Measurements from ENCODE around the gene KLHL29.

Gene KLHL29

DNA sequence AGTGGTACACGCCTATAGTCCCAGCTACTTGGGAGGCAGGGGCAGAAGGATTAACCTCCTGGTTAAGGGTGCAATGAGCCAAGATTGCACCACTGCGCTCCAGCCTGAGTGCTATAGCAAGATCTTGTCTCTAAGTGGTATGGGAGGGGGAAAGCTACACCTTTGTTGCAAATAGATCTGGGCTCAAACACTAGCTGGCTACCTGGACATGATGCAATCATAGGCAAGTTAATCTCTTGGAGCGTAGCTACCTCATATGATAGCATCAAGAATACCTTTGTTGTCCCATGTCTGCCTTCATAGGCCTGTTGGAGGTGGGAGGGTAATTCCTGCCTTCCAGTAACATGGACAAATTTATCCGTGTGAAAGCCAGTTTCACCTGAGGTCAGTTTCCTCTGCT lies 15.7 kb downstream of the KLHL29 start:
- no peak for DNase-seq

- DNase-seq, result no peak
These were observed 16.6 kb downstream of the KLHL29 start for GRCh38 chr2:23401427-23402204.

DNA sequence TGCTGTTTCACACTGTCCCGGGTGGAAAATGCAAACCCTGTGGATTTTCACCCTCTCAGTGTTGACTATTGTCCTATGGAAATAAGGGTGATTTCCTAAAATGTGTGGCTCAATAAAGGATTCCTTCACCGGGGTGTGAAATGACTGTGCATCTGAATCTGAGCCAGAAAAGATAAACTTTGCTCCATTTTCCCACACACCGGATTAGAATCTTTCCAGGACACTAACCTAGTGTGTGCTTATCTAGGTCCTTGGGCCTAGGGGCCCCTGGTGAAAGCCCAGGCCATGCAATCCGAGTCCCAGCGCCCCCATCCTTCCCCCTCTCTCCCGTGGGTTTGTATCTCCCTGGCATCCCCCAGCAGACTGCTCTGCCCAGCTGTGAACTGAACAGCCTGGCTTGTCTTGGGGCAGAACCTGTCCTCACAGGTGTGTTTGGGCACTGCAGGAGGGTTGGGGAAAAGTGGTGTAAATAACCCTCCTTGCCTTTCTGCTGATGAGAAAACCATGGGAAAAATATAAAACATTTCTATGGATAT lies 17.3 kb downstream of the KLHL29 start:
- DNase-seq, result no peak

- peak; percentile 79 for DNase-seq
These were observed 19.4 kb downstream of the KLHL29 start for GRCh38 chr2:23404426-23404825.

DNA sequence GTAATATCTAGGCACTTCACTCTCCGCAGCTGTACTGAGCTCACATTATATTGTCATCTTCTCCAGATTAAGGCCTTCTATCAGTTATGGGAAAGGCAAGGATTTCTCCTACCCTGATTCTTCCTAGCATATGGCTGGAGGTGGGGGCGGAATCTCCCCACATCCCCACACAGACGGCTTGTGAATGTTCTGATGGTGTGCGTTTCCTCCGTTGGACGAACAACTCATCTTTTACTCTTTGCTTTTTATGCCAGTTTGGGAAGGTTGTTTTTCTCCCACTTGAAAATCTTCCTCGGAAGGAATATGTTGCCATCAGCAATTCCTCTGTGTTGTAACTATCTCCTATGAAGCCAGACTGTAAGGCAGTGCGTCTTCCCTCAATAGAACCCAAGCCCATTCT lies 24.3 kb downstream of the KLHL29 start:
- no peak for DNase-seq

DNA sequence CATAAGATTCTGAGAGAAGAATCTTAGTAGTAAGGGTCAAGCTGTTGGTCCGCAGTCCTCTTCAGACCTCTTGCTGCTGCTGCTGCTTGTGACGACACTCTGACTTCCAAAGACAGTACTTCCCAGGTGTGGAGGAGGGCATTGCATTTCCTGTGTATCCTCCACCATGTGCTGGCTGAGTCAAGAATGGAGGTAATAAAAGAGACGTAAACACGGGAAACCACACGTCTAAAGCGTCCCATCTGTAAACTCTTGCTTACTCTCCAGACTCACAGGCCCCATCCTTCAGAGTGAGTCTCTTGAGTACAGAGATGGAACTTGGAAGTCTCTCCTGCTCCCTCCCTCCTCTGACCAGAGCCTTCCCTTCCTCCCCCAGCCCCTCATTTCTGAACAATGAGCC lies 25.6 kb downstream of the KLHL29 start:
- no peak for DNase-seq

DNA sequence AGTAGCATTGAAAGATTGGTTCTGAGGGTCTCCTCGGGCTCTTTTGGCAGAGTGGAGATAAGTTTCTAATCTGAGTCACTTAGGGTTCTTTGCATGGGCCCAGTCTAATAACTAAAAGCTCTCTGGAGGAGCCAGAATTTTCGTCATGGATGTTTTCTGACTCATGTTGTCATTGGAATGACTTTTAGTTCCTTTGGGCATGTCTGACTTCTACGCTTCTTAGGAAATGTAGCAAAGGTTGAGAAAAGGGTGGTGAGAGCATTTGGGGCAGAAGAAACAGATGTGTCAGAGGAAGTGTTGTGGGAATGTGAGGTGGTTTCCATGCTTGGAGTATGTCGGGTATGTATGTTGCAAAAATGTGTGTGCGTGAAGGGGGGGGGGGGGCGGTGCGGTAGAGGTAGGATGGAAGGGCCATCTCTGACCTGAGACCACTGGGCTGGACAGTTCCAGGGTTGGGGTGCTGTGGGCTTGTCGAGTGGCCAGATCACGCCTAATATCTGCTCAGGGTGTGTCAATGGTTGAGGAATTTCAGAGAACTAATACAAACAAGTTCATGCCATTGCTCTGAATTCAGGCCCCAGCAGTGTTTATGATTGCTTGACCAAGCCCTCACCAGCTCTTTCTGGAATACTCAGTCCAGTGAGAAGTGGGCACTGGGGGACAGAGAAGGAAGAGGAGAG lies 26.9 kb downstream of the KLHL29 start:
- DNase-seq, result no peak

DNA sequence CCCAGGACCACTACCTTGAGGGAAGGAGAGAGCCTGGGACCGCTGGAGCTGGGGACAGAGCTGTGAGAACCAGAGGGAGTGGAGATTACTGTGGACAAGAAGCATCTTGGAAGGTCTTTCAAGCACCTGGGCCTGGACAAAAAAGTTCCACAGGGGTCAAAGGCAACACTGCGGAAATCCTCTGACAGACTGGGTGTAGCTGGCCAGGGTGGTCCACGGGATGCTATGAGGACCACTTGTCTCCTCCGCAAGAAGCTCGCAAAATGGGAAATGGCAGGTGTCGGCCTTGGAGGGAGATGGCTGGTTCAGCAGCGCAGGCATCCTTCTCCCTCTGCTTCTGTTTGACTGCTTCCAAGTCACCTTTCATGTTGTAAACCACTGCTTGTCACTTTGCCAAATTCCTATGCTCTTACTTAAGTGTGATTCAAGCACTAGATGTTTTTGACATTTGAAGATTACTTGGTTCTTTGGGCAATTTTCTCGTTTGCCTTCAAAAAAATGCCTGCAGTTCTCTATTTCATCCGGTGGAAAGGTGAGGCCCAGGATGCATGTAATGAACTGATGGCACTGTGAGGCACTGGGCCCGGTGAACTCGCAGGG lies 27.7 kb downstream of the KLHL29 start:
- DNase-seq, result no peak

DNA sequence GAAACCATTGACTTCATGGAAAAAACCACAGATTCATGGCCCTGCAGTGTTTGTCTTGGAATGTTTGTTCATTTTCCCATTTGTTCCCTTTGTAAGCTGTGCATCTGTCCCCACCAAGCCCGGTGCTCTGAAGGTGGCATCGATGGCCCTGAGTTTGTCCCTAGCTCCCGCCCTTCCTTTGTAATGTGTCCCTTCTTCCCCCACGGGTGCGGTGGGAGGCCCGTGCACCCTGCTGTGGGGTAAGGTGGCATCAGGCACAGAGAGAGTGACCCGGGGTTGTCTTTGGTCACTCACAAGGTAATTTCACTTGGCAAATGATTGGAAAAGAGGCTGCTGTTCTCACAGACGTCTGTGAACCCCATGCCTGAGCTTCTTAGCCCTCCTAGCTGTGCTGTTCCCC lies 28.7 kb downstream of the KLHL29 start:
- no peak for DNase-seq

DNA sequence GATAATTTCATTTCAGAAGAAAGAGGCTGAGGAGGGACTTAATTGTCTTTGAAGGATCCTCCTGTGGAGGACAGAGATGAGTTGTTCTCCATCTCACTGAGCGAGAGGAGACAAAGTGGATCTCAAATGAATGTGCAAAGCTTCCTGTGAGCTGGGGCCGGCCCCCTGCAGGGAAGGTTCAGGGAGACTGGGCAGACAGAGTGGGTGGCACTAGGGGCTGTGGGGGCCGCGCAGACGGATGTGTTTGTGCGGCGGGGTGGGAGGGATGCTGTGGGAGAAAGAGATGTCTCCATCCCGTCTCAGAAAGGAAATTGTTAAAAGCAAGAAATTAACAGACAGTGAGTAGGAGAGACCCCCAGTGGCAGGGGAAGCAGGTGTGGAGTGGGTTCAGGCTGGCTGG lies 29.1 kb downstream of the KLHL29 start:
- DNase-seq, result no peak

DNA sequence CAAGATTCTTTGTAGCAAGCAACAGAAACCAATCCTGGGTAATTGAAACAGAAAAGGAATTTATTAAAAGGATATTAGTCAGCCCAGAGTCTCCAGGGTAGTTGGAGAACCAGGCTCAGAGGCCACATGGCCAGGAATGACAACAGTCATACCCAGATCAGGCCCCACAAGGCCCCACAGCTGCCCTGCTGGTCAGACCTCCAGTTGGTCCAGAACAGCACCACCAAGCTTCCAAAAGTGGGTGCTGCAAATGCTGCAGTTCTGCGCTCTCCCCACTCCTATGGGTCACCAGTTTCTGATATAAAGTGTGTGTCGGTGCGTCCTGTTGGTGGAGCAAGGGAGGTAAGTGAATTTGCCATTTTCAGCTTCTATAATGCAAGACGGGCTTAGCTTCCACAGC lies 29.9 kb downstream of the KLHL29 start:
- DNase-seq, result no peak

DNA sequence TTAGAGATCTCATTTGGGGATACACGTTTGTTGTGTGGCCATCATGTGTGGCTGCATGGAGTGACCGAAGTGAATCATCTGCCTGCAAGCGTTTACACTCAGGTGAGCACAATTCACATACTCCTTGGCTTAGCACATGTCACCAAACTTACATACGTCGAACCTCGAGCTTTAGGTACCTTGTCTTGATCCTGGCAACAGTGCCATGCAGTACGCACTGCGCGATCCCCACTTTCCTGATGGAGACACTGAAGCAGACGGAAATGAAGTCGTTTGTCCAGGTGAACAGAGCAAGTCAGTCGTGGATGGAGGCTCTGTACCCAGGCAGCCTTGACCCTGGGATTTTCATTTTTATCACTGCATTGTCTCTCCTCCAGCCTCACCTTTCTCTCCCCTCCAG lies 32.3 kb downstream of the KLHL29 start:
- DNase-seq, result no peak

GRCh38 chr2:23418056-23418455 lies 33.1 kb downstream of the KLHL29 start:
- DNase-seq, result no peak

DNA sequence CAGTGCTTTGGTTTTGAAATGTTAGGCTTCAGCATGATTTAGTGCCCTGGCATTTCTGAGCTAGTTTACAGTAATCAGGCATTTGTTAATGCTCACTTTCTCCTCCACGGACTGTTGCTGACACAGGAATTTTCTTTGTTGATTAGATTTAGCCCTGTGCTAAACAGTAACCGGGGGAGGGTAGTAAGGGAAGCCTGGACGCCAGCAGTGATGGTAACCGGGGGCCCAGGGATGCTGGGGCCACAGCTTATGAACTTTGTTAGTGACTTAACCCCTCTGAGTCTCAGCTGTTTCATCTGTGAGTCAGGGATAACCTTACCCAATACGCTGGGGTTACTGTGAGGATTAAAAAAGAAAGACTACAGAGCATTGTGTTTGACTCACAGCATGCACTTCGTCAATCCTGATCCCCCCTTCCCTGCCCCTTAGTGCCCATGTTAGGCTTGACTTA lies 33.5 kb downstream of the KLHL29 start:
- DNase-seq, result no peak

GRCh38 chr2:23419171-23420090 lies 34.5 kb downstream of the KLHL29 start:
- no peak for DNase-seq

DNA sequence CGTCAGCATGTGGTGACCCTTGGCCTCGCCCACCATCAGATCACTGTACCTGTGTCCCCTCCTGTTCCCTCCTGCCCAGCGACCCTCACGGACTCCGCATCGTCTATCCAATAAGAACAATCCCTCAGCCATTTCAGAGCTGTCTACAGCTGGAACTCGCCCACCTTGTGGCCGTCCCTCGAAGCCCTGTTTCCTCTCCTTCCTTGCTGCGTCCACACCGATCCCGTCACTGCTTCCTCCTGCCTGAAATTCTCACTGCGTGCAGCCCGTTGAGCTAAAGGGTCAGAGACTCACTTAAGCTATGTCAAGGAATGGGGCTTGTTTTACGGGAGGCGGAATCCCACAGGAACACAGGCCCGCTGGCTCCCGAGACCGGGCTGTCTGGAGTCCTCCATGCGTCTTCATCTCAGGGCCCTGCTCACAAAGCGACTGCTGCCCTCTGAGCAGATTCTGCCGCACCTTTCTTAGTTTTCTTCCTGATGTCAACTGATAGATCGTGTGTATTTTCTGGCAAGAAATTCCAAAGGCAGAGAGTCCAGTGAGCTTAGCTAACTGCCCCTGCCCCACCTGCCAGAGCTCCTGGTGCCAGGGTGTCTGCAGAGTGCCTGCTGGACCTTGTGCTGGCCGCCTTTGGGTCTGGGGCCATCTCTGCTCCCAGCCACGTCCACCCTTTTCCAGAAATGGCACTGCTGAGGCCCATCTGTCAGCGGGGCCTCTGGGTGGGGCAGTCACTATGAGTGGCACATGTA lies 35.3 kb downstream of the KLHL29 start:
- no peak for DNase-seq

DNA sequence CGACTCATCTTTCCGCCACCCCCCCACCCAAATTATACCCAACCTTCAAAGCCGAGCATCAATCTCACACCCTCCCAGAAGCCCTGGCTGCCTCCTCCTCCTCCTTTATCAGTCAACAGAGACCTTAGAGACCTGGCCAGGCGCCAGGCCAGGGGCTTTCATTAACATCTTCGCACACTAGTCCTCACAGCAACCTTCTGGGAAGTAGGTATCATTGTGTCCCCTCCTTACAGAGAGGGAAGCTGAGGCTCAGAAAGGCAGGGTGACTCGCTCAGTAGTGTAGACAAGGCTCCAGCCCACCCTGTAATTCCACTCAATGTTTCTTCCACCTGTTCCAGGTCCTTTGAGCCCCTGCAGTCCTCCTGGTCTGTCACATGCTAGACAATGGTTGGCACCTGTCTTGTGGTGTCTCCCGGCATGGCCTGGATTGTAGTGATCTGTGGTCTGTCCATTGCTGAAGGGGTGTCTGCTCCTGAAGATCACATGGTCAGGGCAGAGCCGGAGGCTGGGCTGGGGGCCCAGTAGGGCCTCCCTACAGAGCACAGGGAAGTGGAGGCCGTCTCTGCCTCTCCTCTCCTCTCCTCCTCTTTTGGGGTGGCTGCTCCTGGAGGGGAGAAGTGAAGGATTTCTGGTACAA lies 36.0 kb downstream of the KLHL29 start:
- no peak for DNase-seq

GRCh38 chr2:23422089-23423061 lies 37.4 kb downstream of the KLHL29 start:
- no peak for DNase-seq

DNA sequence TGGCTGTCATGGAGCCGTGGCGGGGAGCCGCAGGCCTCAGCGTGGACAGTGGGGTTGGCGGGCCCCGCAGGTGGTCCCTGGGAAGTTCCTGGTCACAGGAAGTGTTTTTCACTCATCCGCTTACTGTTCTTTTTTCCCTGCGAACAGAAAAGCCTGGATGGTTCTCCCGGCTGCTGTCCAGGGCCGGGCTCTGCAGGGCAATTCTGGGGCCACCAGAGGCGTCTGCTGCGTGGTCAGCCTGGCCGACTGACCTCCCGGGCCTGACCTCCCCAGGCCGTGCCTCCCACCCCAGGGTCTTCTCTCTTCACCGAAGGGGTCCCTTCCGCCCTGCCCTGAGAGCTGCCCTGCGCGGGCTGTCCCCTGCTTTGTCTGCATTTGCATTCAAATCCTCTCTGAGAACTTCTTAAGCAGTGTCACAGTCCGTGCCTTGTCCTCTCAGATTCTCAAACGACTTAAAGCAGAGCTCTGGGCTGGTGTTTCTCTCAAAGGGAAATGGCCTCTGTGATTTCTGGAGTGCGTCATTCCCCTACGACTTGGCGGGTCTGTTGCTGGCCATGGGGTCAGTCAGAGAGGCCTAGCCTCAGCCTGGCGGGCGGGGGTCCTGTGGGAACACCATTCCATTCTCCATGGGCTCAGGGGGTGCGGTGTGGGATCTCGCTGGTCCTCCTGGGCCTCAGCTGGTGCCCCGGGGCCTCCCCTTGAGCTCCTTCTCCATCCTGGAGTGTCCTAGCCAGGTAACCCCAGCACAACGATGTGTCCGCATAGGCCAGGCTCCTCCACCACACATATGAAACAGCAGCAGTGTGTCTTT lies 38.3 kb downstream of the KLHL29 start:
- no peak for DNase-seq
